NCI-H2107 treated with DMSO at 0.1 percent for 48 hours (cell line): ENCODE data around the gene GNA12.

Source experiments
- DNase-seq: peaks from one replicate; lab custom pipeline; 2025; ENCODE audit not compliant: unreplicated experiment; lab: John Stamatoyannopoulos, UW

The GNA12 gene

DNA sequence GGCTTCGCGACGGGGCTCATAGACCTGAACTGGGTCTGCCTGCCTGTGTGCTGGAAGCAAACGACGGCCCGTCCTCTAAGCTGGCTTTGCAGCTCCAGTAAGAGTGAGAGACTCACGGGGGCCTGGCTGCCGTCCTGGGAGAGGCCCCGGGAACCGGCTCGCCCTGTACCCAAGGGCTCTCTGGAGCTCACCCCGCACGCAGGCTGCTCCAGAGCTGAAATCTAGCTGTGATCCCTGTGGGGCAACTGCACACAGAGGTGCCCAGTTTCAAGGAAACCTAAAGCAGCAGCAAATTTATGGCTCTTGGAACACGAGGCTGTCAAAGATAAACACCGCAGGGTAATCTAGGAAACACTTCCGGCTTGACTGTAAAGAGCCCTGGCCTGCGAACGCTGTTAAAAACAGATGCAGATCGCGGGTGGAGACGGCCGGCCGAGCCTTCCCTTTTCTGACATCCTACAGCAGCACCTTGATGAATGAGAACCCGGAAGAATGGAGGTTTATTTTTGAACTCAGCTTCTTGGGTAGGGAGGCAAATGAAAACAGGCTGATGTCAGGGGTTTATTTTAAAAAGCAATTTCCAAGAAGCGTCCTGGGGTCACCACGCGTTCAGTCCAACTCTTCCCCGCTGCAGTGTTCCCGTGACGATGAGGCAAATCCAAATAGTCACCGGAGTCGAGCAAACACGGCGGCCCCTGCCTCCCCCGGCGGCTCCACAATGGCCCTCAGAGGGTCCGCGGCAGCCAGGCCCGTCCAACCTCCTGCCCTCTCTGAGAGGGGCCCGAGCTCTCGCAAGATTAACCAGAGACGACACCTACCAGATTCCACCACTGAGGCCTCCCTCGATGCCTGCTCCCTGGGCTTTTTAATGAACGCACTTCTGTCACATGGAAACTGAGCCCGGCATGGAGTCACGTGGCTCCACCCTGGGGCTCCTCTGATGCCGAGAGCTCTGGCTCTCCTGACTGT lies 126.5 kb downstream of the GNA12 start:
- DNase-seq: no peak

DNA sequence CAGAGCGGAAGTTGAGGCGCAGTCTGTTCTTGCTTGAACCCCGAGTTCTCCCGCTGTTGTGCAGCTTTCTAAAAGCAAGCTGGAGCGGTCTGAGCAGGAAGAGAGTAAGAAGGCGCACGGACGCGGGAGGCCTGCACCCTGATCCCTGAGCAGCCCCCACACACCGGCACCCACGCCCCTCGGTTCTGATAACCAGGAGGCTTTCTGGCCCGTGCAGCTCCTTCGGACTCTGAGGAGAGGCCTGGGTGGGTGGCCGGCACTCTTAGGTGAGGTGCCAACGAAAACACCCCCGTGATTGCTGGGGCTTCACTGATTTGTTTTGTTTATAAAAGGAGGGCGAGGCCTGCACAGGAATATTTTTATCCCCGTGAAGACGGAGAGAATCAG lies 127.2 kb downstream of the GNA12 start:
- DNase-seq: no peak

DNA sequence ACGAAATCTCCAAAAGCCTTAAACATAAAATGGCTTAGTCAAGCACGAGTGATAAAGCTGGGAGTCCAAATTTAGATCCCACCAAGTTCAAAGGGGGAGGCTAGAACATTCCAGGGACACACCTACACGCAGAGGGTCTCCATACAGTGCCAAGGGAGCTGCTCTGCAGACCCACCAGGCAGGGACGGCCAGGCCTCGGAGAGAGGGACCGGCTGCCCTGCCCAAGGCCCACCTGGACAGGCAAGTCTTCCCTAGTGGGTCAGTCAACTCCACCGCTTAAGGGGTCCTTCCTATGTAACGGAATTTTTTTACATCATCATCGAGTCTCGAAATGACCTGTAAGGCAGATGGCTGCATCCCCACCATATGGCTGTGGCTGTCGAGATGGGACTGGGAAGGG lies 127.6 kb downstream of the GNA12 start:
- no peak for DNase-seq

DNA sequence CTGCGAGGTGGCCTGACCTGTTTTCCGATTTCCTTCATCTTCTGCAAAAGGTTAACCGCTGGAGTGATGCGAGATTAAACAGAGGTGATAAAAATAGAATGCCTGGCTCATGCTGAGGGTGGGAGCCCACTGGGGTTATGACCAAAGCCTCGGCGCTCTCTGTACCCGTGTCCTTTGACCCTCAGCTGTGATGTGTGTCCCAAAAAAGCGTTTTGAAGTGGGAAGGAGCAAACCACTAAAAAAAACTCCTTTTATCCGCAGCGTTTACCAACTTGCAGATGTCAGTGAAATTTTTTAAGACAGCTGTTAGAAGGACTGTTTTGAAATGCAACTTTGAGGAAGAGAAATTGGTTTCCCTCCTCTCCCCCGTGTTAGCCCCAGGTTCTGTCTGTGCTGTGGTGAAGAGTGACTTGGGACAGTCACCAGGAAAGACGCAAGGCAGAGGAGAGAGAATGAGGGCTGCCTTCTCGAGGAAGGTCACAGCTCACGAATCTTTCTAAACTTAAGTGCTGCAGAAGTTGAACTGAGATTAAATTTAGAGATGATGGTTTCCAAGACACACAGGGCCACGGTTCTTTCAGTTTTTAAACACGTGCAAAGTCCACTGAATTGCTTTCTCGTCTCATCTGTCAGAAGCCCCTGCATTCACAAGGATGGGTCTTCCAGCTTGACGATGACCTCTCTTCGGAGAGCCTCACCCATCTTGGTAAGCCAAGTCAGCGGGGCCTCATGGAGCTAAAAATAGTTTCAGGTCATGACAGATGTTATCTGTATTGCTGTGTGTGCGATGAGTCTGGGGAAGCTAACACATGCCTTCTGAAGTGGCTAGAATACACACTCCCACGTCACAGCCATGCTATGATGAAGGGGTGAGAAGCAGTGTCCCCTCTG lies 128.5 kb downstream of the GNA12 start:
- no peak for DNase-seq

DNA sequence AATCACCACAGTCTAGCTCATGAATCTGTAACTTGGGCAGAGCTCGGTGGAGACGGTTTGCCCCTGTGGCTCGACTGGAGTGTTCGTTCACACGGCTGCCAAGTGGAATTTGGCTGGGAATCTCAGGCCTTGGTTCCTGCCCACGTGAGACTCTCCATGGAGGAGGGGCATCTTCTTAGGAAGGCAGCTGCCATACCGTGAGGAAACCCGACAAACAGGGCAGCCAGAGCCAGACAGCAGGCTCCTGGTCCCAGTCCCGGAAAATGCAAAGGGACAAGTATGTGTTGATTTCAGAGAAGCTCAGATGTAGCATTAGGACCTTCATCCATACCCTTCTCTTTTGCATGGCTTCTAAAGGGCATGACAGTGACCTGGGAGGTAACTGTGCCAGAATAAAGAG lies 129.5 kb downstream of the GNA12 start:
- no peak for DNase-seq

DNA sequence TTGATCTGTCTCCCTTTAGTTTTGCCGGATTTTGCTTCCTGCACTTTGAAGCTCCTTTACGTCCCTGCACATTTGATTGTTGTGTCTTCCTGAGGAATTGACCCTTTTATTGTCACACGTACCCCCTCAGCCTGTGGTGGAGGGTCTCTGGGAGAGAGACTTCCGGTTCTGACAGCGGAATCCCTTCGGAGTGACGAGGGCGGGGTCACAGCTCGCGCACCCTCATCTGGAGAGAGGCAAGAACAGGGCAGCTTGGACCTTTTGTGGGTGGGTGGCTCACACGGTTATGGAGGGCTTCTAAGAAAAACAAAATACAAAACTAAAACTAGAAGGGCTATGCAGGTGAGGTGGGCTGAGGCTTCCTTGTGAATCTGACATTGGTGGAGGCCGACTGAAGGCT lies 130.1 kb downstream of the GNA12 start:
- no peak for DNase-seq

DNA sequence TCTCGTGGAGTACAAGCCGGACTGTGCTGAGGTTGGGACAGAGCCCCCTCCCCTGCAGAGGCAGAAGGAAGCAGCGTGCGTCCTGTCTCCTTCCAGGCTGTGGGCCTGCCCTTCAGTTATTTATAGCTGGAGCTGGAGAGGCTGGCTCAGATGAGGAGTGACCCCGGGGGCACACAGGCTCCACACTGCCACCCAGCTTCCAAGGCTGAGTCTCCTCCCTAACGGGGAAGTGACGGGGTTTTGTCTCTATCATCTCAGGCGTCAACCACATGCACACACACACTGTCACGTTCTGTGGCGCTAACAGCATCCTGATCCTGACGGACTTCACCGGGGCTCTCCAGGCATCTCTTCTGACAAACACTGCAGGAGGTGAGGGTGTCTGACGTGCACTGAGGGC lies 130.7 kb downstream of the GNA12 start:
- no peak for DNase-seq

DNA sequence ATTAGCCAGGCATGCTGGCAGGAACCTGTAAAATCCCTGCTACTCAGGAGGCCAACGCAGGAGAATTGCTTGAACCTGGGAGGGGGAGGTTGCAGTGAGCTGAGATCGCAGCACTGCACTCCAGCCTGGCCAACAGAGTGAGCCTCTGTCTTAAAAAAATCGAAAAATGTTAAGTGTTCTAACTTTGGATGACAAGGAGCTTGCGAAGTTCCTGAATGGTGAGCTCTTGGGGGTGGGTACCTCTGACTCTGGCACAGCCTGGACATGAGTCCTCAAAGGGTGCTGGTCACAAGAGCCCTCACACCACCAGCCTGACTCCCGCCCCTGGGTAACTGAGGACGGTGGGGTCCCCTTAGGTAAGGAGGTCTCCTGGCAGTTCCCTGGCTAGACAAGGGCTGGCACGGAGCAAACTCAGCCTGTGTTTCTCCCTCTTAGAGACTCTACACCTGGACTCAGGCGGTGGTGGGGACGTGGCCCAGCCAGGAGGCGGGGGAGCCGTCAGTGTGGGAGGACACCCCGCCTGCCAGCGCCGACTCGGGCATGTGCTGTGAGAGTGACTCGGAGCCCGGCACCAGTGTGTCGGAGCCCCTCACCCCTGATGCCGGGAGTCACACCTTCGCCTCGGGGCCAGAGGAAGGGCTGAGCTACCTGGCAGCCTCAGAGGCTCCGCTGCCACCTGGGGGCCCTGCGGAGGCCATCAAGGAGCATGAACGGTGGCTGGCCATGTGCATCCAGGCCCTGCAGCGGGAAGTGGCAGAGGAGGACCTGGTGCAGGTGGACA lies 132.0 kb downstream of the GNA12 start:
- no peak for DNase-seq

DNA sequence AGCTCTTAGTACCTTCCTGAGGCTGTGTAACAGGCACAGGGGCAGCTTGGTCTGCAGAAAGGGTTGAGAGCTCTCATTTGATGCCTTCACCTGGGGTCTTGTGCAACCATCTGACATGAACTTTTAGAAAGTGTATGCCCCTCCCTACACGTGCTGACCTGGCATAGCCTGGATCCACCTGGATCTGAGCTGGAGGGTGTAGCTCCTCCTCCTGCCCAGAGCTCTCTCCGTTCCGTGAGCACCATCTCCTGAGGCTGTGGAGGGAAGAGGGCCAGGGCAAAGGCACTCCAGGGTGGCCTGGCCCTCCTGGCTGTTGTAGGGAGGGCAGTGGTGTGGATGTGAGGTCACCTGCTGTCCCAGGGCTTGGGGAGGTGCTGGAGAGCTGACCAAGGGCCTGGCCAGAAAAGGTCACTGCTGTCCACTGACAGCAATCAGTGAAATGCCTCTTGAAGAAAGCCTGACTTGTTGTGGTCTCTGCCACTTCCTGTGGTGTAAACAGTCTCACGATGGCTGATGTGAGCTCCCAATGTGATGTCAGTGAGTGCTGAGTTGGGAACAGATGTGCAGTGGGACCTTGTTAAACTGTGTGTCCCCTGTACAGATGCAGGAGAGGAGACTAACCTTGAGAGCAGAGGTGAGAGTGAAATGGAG lies 133.1 kb downstream of the GNA12 start:
- DNase-seq: no peak

DNA sequence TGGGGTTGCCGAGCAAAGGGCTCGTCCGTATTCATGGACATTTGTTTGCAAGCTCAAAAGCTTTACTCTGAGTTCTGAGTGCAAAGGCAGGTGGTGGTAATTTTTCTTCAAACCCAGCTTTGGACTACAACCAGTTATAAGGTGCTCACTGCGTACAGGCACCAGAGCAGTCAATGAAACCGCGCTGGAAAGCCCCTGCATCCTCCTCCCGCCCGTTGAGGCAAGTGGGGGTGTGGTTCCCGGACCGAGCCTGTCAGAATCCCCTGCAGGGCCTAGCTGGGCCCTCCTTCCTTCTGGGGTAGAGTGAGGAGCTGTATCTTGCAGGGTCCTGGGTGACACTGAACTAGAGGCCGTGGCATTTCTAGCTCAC lies 133.8 kb downstream of the GNA12 start:
- DNase-seq: no peak

DNA sequence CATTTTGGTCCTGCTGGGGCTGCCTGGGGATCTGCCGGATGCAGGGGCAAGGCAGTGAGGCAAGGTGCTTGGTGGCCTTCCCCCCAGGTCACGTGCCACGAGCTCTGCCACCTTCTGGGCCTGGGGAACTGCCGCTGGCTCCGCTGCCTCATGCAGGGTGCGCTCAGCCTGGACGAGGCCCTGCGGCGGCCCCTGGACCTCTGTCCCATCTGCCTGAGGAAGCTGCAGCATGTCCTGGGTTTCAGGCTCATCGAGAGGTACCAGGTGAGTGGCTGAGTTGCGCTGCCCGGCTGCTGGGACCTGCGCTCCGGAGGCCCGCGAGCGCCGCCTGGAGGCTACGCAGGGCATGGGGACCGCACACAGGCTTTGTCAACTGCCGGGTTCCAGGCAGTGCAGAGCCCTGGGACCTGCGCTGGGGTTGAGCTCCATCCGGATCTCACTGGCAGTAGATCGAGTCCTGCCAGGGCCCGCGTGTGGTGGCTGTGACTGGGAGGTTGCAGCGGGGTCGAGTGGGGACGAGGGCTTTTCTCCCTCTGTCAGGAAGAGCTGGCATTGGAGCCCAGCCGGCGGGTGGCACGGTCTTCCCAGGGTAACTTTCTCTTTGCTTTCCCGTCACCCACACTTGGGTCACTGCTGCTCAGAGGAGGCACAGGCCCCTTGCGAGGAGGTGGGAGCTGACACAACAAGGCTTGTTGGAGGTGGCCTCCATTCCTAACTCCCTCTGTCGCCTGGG lies 134.4 kb downstream of the GNA12 start:
- peak; percentile 36 for DNase-seq

DNA sequence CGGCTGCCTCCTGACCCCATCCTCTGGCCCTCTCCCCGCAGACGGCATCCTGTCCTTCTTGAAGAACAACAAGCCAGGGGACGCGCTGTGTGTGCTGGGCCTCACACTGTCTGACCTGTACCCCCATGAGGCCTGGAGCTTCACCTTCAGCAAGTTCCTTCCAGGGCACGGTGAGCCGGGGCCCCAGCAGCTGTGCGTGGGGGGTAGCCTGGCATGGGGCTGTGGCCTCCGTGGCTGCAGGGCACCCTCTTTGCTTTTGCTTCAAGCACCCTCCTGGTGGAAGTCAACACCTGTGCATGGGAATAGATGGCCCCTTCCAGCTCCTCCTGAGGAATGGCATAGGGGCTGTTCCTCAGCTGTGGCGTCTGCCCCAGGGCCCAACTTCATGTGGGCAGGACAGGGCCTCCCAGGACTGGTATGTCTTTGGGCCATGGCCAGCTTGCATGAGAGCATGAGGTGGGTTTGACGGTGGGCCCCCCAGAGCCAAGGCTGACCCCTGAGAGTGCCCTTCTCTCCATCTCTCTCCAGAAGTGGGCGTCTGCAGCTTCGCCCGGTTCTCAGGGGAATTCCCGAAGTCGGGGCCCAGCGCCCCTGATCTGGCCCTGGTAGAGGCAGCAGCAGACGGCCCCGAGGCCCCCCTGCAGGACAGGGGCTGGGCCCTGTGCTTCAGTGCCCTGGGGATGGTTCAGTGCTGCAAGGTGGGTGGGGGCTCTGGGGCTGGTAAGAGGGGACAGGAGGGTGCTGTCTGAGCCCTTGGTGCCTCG lies 135.4 kb downstream of the GNA12 start:
- no peak for DNase-seq

DNA sequence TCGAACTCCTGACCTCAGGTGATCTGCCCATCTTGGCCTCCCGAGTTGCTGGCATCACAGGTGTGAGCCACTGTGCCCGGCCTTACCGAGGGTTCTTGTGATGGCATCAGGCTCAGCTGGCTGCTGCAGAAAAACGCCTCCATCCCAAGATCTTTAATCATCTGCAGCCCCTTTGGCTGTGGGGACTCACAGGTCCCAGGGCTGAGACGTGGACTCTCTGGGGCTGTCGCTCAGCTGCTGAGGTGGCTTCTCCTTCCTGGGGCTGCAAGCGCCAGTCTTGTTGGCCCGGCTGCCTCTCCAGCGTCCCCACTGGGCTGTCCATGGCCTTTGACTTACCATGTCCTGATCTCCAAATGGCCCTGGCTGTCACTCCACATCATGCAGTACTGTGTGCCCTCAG lies 136.1 kb downstream of the GNA12 start:
- DNase-seq: no peak

DNA sequence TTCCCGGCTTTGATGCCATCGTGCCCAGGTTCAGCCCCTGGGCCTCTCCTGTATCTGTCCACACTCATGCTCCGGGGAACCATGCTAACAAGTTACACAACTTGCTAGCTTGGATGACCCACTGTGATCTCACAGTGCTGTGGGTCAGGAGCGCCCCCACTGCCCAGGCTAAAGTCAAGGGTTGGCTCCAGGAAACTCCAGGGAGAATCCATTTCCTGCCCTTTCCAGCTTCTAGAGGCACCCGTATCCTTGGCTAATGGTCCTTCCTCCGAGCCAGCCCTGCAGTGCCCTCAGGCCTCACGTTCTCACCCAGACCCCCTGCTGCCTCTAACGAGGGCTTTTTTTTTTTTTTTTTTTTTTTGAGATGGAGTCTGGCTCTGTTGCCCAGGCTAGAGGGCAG lies 136.6 kb downstream of the GNA12 start:
- no peak for DNase-seq

DNA sequence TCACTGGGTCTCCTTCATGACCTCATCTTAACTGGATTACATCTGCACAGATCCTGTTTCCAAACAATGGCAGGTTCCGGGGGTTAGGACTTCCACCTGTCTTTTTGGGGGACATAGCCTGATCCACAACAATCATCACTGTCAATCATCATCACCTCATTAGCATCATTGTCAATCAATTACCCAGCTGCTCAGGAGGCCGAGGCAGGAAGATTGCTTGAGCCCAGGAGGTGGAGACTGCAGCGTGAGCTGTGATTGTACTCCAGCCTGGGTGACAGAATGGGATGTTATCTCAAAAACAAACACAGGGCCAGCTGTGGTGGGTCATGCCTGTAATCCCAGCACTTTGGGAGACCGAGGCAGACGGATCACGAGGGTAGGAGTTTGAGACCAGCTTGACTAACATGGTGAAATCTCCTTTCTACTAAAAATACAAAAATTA lies 137.4 kb downstream of the GNA12 start:
- no peak for DNase-seq

DNA sequence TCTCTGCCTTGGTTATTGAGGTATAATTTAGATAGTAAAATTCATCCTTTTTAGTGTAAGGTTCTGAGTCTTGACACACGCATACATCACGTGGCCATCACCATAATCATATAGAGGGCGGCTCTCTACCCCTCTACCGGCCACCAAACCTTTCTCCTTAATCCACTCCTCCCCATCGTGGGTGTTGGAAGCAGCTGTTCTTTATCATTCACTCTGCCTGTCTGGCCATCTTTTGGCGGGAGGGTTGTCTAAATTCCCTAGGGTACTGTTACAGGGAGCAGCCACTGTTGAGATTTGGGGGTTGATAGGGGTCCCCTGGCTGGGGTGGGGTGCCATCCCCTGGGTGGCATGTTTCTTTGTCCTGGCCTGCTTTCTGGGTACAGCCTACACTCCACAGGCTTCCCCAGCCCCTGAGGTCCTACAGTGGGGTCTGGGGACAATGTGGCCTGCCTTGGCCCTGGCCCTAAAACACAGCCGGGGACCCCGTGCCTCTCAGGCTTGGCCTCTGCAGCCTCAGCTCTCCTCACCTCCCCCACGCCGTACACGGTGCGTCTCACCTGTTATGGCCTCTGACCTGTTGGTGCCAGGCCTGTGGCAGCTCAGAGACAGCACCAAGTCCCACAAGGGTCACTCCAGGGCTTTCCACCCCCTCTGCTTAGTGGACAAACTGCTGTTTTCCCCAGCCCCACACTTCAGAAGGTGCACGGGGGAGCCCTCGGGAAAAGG lies 138.6 kb downstream of the GNA12 start:
- no peak for DNase-seq

DNA sequence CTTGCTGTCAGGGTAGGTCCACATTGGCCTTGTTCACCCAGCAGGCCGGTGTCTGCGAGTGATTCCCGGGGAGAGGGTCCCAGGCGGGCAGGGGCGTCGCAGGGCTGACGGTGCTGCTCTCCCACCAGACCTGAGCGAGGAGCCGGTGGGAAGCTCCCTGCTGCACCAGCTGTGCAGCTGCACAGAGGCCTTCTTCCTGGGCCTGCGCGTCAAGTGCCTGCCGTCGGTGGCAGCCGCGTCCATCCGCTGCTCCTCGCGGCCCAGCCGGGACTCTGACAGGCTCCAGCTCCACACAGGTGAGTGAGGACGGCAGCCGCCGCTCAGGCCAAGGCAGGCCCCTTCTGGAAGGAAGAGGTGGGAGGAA lies 141.5 kb downstream of the GNA12 start:
- DNase-seq: no peak

DNA sequence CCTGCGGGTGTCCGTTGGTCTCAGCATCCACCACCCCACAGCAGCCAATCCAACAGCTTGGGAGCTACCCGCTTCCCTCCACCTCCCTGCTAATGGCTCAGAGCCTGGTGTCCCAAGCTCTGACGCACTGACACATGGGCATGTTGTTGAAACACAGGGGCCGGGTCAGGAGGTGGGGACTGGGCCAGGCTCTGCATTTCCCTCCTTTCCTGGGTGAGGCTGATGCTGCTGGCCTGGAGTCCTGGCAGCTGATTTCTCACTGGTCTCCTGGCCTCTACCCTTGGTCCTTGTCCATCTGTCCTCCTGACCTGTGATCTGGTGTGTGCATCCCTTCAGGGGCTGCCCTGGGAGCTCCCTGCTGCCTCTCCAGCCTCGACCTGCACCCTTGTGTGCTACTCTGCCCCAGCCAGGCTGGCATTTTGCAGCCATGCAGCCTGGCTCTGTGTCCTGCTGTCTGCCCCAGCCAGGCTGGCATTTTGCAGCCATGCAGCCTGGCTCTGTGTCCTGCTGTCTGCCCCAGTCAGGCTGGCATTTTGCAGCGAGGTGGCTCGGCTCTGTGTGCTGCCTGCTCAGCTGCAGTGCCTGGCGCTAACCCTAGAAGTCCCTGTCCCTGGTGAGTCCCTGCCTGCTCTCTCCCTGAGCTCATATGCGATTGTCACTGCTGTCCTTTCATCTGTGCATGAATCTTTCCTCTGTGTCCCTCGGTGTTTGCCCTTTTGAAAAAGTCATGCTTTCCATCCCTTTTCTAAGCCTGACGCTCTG lies 142.1 kb downstream of the GNA12 start:
- DNase-seq: no peak
